Neural progenitor cell (in vitro differentiated cells): ENCODE data around the gene ATE1.

Experiments used
- EZH2 ChIP-seq: fragments of 200-600 bp; sonication (generic); IDR thresholded peaks from 2 replicates; pipeline ENCODE4 v1.6.1; 2017; ENCODE audit warnings: antibody characterized with exemption, mild to moderate bottlenecking, moderate library complexity
- EZH2phosphoT487 ChIP-seq: fragments of 200-600 bp; sonication (generic); IDR thresholded peaks from 2 replicates; pipeline ENCODE4 v1.6.1; 2017; ENCODE audit warnings: antibody characterized with exemption
- TF ChIP-seq, protein P1 (sequence below): fragments of 200-600 bp; sonication (generic); IDR thresholded peaks from 2 replicates; pipeline ENCODE4 v1.5.1; 2017; ENCODE audit warnings: antibody characterized with exemption, mild to moderate bottlenecking

DNA sequence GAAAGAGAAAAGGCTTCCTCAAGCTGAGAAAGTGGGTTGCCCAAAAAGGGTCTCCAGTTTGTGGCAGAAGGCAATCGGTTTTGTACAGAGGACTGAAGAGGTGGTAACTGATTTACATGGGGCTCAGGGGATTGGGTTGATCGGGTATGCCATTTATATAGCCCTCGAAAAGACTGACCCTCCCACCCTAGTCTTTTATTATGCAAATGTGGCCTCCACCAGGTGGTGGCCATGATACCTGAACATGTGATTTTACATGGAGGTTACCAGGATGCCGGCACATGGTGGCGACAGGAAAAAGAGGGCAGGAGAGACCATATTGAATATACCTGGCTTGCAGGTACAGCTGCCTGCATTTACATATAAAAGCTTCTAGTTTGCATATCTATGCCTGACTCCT is 36.7 kb downstream of the ATE1 start:
- TF ChIP-seq, protein P1, sequence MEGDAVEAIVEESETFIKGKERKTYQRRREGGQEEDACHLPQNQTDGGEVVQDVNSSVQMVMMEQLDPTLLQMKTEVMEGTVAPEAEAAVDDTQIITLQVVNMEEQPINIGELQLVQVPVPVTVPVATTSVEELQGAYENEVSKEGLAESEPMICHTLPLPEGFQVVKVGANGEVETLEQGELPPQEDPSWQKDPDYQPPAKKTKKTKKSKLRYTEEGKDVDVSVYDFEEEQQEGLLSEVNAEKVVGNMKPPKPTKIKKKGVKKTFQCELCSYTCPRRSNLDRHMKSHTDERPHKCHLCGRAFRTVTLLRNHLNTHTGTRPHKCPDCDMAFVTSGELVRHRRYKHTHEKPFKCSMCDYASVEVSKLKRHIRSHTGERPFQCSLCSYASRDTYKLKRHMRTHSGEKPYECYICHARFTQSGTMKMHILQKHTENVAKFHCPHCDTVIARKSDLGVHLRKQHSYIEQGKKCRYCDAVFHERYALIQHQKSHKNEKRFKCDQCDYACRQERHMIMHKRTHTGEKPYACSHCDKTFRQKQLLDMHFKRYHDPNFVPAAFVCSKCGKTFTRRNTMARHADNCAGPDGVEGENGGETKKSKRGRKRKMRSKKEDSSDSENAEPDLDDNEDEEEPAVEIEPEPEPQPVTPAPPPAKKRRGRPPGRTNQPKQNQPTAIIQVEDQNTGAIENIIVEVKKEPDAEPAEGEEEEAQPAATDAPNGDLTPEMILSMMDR: no peak
- no peak for TF ChIP-seq EZH2
- no peak for TF ChIP-seq EZH2phosphoT487
